CD4-positive, alpha-beta T cell treated with Interleukin-4 for 1 hour (primary cell): Measurements from ENCODE around the gene RREB1.
"Not testable (repeated sequence)": the region's sequence is repeated elsewhere in the genome, so short reads cannot be mapped to it uniquely, and the experiment has no call there.

Source experiments
- DNase-seq, 2 donors: peaks; one replicate each; pipeline ENCODE4 v3.0.0-alpha.2; 2020 to 2022

The RREB1 gene

GRCh38 chr6:7268362-7268761 is 160.6 kb downstream of the RREB1 start:
- no peak for DNase-seq

GRCh38 chr6:7268816-7269555 is 161.2 kb downstream of the RREB1 start:
- no peak for DNase-seq

GRCh38 chr6:7269816-7270215 is 162.1 kb downstream of the RREB1 start:
- DNase-seq: no peak

- DNase-seq: no peak
These were observed 162.8 kb downstream of the RREB1 start for GRCh38 chr6:7270320-7271204.

- no peak for DNase-seq
These were observed 163.4 kb downstream of the RREB1 start for GRCh38 chr6:7271205-7271534.

GRCh38 chr6:7273709-7274108 is 165.9 kb downstream of the RREB1 start:
- DNase-seq: no peak

- not testable (repeated sequence) for DNase-seq
These were observed 166.8 kb downstream of the RREB1 start for GRCh38 chr6:7274525-7274924.

GRCh38 chr6:7276199-7276524 is 168.4 kb downstream of the RREB1 start:
- DNase-seq: no peak

- no peak for DNase-seq
These were observed 174.5 kb downstream of the RREB1 start for GRCh38 chr6:7282097-7282906.

- no peak for DNase-seq
These were observed 175.9 kb downstream of the RREB1 start for GRCh38 chr6:7283676-7284075.

GRCh38 chr6:7285416-7285815 is 177.7 kb downstream of the RREB1 start:
- no peak for DNase-seq

GRCh38 chr6:7290079-7290478 is 182.3 kb downstream of the RREB1 start:
- no peak for DNase-seq

- no peak for DNase-seq
These were observed 185.0 kb downstream of the RREB1 start for GRCh38 chr6:7292596-7293255.

- no peak for DNase-seq
These were observed 188.2 kb downstream of the RREB1 start for GRCh38 chr6:7295916-7296315.

- no peak for DNase-seq
These were observed 188.8 kb downstream of the RREB1 start for GRCh38 chr6:7296602-7297001.

- no peak for DNase-seq
These were observed 190.4 kb downstream of the RREB1 start for GRCh38 chr6:7298113-7298512.

- DNase-seq: no peak
These were observed 193.2 kb downstream of the RREB1 start for GRCh38 chr6:7300926-7301325.
